H1 (cell line): ENCODE data around the gene VAT1L. TPM values are rescaled to one million over a fixed set of nuclear protein-coding genes. Genes with fewer than 3 reads are reported as not detected.

ENCODE experiments used
- CHD7 ChIP-seq: fragments of 300-600 bp; sonication (generic); IDR thresholded peaks from 2 replicates; pipeline ENCODE4 v1.7.1; 2012; ENCODE audit warnings: low read length, moderate library complexity, mild to moderate bottlenecking, inconsistent platforms; ENCODE audit not compliant: insufficient replicate concordance
- GTF2F1 ChIP-seq: IDR thresholded peaks from 2 replicates; pipeline ENCODE4 v1.6.1; 2012; ENCODE audit warnings: low read depth, low read length, improper control_type of control experiment, borderline replicate concordance
- MAX ChIP-seq: IDR thresholded peaks from 2 replicates; pipeline ENCODE4 v1.6.1; 2012; ENCODE audit warnings: inconsistent platforms
- polyA plus RNA-seq, 7 experiments: library from polyadenylated mRNA; depleted of rRNA in 3 of 7; stranded (reverse) in 5 of 7; unstranded in 2 of 7; fragments of >200 nt in 5 of 7; fragments of 200-250 nt in 2 of 7; gene quantifications; 1 replicate in 5 of 7; 2 replicates in 1 of 7; 4 replicates in 1 of 7; pipeline versions ENCODE4 v1.2.1 to v1.2.3, GENCODE V29; 2011 to 2013; ENCODE audit warnings: missing spikeins in 2 of 7, mixed read lengths in 2 of 7
- total RNA-seq: library from RNA; stranded (reverse); fragmentation: NEBNext Ultra II Directional; extraction: Animal tissue kit (Norgen Biotek cat#: 25700); gene quantifications from 2 replicates; pipeline ENCODE4 v1.2.1, GENCODE V29; 2021

VAT1L gene
- total and polyA plus RNA-seq, 2 of the 8 experiments (the other 6 are each of a cell fraction or from before 2014, with no cell fraction given): 46.3 to 48.2 TPM

GRCh38 chr16:77949445-77949844, 161.1 kb downstream of the VAT1L start (continued):
- TF ChIP-seq CHD7: no peak
- TF ChIP-seq MAX: peak; percentile 30
- TF ChIP-seq GTF2F1: no peak
